Measurements from ENCODE around the gene UTS2B.

UTS2B gene

GRCh38 chr3:191361456-191361855 is 31.1 kb upstream of the UTS2B start:
- Mint-ChIP-seq H3K27ac (peak overlapping the region; percentile 90), H3K4me3 (no peak overlapping the region), H3K27me3 (no peaks in the 10 kb centered on the region), H3K4me1 (peaks cover 44% of the 10 kb centered on the region), H3K9me3 (no peaks in the 10 kb centered on the region), H3K36me3 (peaks cover 39% of the 10 kb centered on the region)
- DNase-seq (ENCODE audit: low spot score in 2 of 2) (no peak), ATAC-seq (ENCODE audit: low read depth) (no peak)

DNA sequence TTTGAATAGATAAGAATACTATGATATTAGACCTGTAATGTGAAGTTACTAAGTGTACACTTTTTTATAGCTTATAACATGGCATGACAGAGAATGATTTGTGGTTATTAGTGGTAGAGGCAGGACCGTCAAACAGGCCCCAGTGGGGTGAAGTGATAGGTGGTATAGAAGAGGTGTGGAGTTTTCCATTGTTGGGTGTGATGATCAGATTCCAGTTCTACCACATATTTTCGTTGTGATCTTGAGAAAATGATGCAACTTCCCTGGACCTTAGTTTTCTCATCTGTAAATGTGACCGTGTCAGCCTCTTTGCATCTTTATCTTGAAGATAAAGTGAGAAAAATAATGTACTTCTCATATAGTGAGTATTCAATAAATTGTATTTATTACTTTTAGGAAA is 30.3 kb upstream of the UTS2B start:
- Mint-ChIP-seq H3K27ac (peak overlapping the region; percentile 87), H3K4me1 (peaks cover 42% of the 10 kb centered on the region), H3K27me3 (no peaks in the 10 kb centered on the region), H3K9me3 (no peaks in the 10 kb centered on the region), H3K4me3 (no peak overlapping the region), H3K36me3 (peaks cover 35% of the 10 kb centered on the region)
- DNase-seq (ENCODE audit: low spot score in 2 of 2) (no peak), ATAC-seq (ENCODE audit: low read depth) (no peak)

DNA sequence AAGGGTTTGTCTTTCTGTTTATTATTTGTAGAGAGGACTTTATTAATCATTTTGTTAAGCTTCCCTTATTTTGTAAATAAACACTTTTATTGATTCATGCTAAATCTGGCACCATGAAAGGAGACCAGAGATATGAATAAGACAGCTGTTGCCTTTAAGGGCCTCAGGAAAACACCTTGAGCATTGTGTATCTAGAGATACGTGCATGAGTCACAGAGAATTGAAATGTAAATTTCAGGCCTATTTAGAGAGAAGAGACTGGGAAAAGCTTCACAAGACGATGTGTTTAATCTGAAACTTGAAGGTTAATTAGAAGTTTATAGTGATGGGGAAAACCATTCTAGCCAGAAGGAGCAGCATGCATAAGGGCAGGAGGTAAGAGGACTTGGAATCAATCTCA is 28.6 kb upstream of the UTS2B start:
- DNase-seq (ENCODE audit: low spot score in 2 of 2) (no peak), ATAC-seq (ENCODE audit: low read depth) (no peak)
- H3K27me3 Mint-ChIP-seq: no peaks in the 10 kb centered on the region
- peaks cover 44% of the 10 kb centered on the region for H3K4me1 Mint-ChIP-seq
- H3K27ac Mint-ChIP-seq: peak overlapping the region; percentile 87
- H3K4me3 Mint-ChIP-seq: peak overlapping the region; percentile 56
- no peaks in the 10 kb centered on the region for H3K9me3 Mint-ChIP-seq
- peaks cover 32% of the 10 kb centered on the region for H3K36me3 Mint-ChIP-seq

DNA sequence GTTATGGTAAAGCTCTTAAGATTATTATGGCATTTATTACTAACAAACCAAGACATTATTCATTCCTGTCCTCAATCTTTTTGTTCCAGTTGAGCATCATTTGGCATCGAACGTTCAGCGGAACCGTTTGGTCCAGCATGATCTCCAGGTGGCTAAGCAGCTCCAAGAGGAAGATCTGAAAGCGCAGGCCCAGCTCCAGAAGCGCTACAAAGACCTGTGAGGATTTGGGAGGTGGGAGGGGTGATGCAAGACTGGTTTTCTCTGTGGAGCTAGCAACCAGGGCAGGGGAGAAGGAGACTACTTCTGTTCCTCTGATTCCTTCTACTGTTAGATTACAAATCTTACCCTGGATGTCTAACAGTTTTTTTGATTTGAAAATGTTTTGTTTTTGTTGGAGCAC is 27.6 kb upstream of the UTS2B start:
- ATAC-seq (ENCODE audit: low read depth) (no peak), DNase-seq (ENCODE audit: low spot score in 2 of 2) (no peak)
- peaks cover 44% of the 10 kb centered on the region for H3K4me1 Mint-ChIP-seq
- peak overlapping the region; percentile 87 for H3K27ac Mint-ChIP-seq
- no peaks in the 10 kb centered on the region for H3K9me3 Mint-ChIP-seq
- H3K4me3 Mint-ChIP-seq: peak overlapping the region; percentile 3
- H3K27me3 Mint-ChIP-seq: no peaks in the 10 kb centered on the region
- peaks cover 29% of the 10 kb centered on the region for H3K36me3 Mint-ChIP-seq

- peaks cover 26% of the 10 kb centered on the region for H3K36me3 Mint-ChIP-seq
- peak overlapping the region; percentile 87 for H3K27ac Mint-ChIP-seq
- no peaks in the 10 kb centered on the region for H3K27me3 Mint-ChIP-seq
- peak overlapping the region; percentile 45 for H3K4me3 Mint-ChIP-seq
- DNase-seq (ENCODE audit: low spot score in 2 of 2): no peak
- peak; percentile 23 for ATAC-seq (ENCODE audit: low read depth)
- H3K4me1 Mint-ChIP-seq: peaks cover 41% of the 10 kb centered on the region
- H3K9me3 Mint-ChIP-seq: no peaks in the 10 kb centered on the region
These were observed 26.5 kb upstream of the UTS2B start for GRCh38 chr3:191356631-191357439.

GRCh38 chr3:191355406-191355805 is 25.1 kb upstream of the UTS2B start:
- Mint-ChIP-seq H3K9me3 (no peaks in the 10 kb centered on the region), H3K27ac (peak overlapping the region; percentile 87), H3K27me3 (no peaks in the 10 kb centered on the region), H3K4me1 (peaks cover 39% of the 10 kb centered on the region), H3K36me3 (peaks cover 20% of the 10 kb centered on the region), H3K4me3 (peak overlapping the region; percentile 62)
- peak in 1 of 2 donors; percentile 21 for DNase-seq (ENCODE audit: low spot score in 2 of 2)
- ATAC-seq (ENCODE audit: low read depth): peak; percentile 84

- Mint-ChIP-seq H3K27me3 (no peaks in the 10 kb centered on the region), H3K9me3 (no peaks in the 10 kb centered on the region), H3K4me3 (no peak overlapping the region), H3K27ac (no peak overlapping the region), H3K4me1 (peaks cover 39% of the 10 kb centered on the region), H3K36me3 (peaks cover 7% of the 10 kb centered on the region)
- DNase-seq (ENCODE audit: low spot score in 2 of 2) (no peak), ATAC-seq (ENCODE audit: low read depth) (no peak)
These were observed 22.9 kb upstream of the UTS2B start for GRCh38 chr3:191353022-191353777.

- H3K36me3 Mint-ChIP-seq: peaks cover 4% of the 10 kb centered on the region
- no peak for DNase-seq (ENCODE audit: low spot score in 2 of 2)
- H3K9me3 Mint-ChIP-seq: no peaks in the 10 kb centered on the region
- no peak overlapping the region for H3K4me3 Mint-ChIP-seq
- no peaks in the 10 kb centered on the region for H3K27me3 Mint-ChIP-seq
- H3K4me1 Mint-ChIP-seq: peaks cover 41% of the 10 kb centered on the region
- no peak overlapping the region for H3K27ac Mint-ChIP-seq
- ATAC-seq (ENCODE audit: low read depth): no peak
These were observed 21.7 kb upstream of the UTS2B start for GRCh38 chr3:191352014-191352413.

- peak overlapping the region; percentile 57 for H3K4me3 Mint-ChIP-seq
- no peak for ATAC-seq (ENCODE audit: low read depth)
- H3K4me1 Mint-ChIP-seq: peaks cover 42% of the 10 kb centered on the region
- DNase-seq (ENCODE audit: low spot score in 2 of 2): no peak
- H3K27me3 Mint-ChIP-seq: no peaks in the 10 kb centered on the region
- no peaks in the 10 kb centered on the region for H3K9me3 Mint-ChIP-seq
- H3K27ac Mint-ChIP-seq: no peak overlapping the region
- peaks cover 2% of the 10 kb centered on the region for H3K36me3 Mint-ChIP-seq
These were observed 20.2 kb upstream of the UTS2B start for GRCh38 chr3:191350396-191351090.

- Mint-ChIP-seq H3K36me3 (peaks cover 5% of the 10 kb centered on the region), H3K9me3 (no peaks in the 10 kb centered on the region), H3K4me1 (peaks cover 61% of the 10 kb centered on the region), H3K27ac (peak overlapping the region; percentile 93), H3K27me3 (no peaks in the 10 kb centered on the region), H3K4me3 (no peak overlapping the region)
- DNase-seq (ENCODE audit: low spot score in 2 of 2) (no peak), ATAC-seq (ENCODE audit: low read depth) (no peak)
These were observed 17.8 kb upstream of the UTS2B start for GRCh38 chr3:191348098-191348497.

GRCh38 chr3:191347228-191347627 is 16.9 kb upstream of the UTS2B start:
- H3K4me1 Mint-ChIP-seq: peaks cover 70% of the 10 kb centered on the region
- DNase-seq (ENCODE audit: low spot score in 2 of 2): no peak
- H3K36me3 Mint-ChIP-seq: peaks cover 5% of the 10 kb centered on the region
- no peaks in the 10 kb centered on the region for H3K27me3 Mint-ChIP-seq
- ATAC-seq (ENCODE audit: low read depth): no peak
- H3K4me3 Mint-ChIP-seq: peak overlapping the region; percentile 18
- H3K27ac Mint-ChIP-seq: peak overlapping the region; percentile 93
- H3K9me3 Mint-ChIP-seq: no peaks in the 10 kb centered on the region

- peaks cover 2% of the 10 kb centered on the region for H3K36me3 Mint-ChIP-seq
- peak overlapping the region; percentile 51 for H3K4me3 Mint-ChIP-seq
- H3K27ac Mint-ChIP-seq: peak overlapping the region; percentile 63
- H3K4me1 Mint-ChIP-seq: peaks cover 76% of the 10 kb centered on the region
- ATAC-seq (ENCODE audit: low read depth) (no peak), DNase-seq (ENCODE audit: low spot score in 2 of 2) (no peak)
- H3K27me3 Mint-ChIP-seq: no peaks in the 10 kb centered on the region
- H3K9me3 Mint-ChIP-seq: no peaks in the 10 kb centered on the region
These were observed 15.0 kb upstream of the UTS2B start for GRCh38 chr3:191345334-191345733.

DNA sequence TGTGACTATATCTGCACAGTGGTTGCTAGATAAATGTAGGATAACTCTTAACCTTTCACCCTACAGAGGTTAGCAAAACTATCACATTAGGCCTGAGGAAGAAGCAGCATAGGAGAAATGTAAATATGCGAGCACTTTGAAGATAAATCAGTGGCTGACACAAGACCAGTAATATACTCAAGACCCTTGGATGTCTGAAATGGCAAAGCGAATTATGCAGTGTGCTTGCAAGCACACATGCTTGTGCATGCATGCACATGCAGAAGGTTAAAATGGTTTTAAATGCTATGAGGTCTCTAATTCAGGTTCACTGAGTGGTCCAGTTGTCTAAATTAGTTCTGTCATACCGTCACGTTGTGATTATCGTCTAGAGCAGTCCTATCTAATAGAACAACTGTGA is 13.6 kb upstream of the UTS2B start:
- DNase-seq (ENCODE audit: low spot score in 2 of 2): no peak
- Mint-ChIP-seq H3K4me1 (peaks cover 78% of the 10 kb centered on the region), H3K9me3 (no peaks in the 10 kb centered on the region), H3K36me3 (peaks cover 2% of the 10 kb centered on the region), H3K27me3 (no peaks in the 10 kb centered on the region), H3K27ac (peak overlapping the region; percentile 84), H3K4me3 (peak overlapping the region; percentile 29)
- ATAC-seq (ENCODE audit: low read depth): no peak

DNA sequence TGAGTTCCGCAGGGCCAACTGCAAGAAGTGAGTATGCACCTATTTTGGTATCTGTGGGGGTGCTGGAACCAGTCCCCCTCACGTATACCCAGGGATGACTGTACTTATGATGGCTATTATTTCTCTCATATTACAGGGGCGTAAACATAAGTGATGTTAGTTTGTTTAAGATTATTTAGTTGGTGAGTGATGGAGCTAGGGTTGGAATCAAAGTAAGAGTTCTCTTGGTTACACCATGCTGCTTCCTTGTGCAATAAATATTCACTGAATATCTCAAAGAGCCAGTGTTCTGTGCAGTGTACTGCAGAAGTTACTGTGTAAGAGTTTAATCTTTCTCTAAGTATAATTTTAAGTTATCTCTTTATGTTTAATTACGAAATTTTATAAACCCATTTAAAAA is 12.8 kb upstream of the UTS2B start:
- no peaks in the 10 kb centered on the region for H3K27me3 Mint-ChIP-seq
- H3K4me1 Mint-ChIP-seq: peaks cover 76% of the 10 kb centered on the region
- ATAC-seq (ENCODE audit: low read depth) (no peak), DNase-seq (ENCODE audit: low spot score in 2 of 2) (no peak)
- peak overlapping the region; percentile 55 for H3K4me3 Mint-ChIP-seq
- peaks cover 2% of the 10 kb centered on the region for H3K36me3 Mint-ChIP-seq
- H3K9me3 Mint-ChIP-seq: no peaks in the 10 kb centered on the region
- peak overlapping the region; percentile 91 for H3K27ac Mint-ChIP-seq

All from memory B cell (primary cell).